Neural cell (in vitro differentiated cells): ENCODE results near the gene HCAR2.

Experiments used
- EZH2 ChIP-seq: fragments of 200-600, 300-800 bp; shearing (Covaris generic), sonication (generic); IDR thresholded peaks from 2 replicates; pipeline ENCODE4 v1.6.1; 2014; ENCODE audit warnings: antibody characterized with exemption, low read length, borderline replicate concordance, mild to moderate bottlenecking; ENCODE audit not compliant: insufficient read depth, poor library complexity, severe bottlenecking
- TAF1 ChIP-seq: IDR thresholded peaks from 2 replicates; pipeline ENCODE4 v1.6.1; 2012; ENCODE audit warnings: low read depth
- TF ChIP-seq, protein P1 (sequence below): IDR thresholded peaks from 2 replicates; pipeline ENCODE4 v1.6.1; 2012; ENCODE audit warnings: borderline replicate concordance
- TF ChIP-seq, protein P2 (sequence below): fragments of 450-650 bp; IDR thresholded peaks from 2 replicates; pipeline ENCODE4 v1.5.1; 2014; ENCODE audit warnings: antibody characterized with exemption, mild to moderate bottlenecking, moderate library complexity; ENCODE audit not compliant: poor library complexity, severe bottlenecking

DNA sequence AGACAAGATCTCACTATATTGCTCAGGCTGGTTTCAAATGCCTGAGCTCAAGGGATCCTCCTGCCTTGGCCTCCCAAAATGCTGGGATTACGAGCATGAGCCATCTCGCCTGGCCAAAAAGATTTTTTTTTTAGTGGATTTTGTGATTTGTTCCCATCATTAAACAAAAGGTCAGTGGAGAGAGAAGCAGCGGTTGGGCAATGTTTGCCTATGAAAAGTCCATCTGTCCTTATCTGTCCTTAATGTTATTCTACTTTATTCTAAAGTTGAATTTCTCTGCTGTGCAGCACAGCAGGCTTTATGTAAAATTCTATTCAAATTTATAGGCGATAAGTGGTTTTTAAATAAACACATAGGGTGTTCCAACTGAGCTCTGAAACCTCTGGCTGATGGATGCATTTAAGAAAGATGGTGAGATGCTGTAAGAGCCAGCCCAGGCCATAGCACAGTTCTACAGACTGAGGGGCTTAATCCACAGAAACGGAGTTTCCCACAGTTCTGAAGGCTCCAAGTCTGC lies 18.8 kb downstream of the HCAR2 start:
- TF ChIP-seq TAF1 (no peak), EZH2 (no peak)
- TF ChIP-seq, protein P1, sequence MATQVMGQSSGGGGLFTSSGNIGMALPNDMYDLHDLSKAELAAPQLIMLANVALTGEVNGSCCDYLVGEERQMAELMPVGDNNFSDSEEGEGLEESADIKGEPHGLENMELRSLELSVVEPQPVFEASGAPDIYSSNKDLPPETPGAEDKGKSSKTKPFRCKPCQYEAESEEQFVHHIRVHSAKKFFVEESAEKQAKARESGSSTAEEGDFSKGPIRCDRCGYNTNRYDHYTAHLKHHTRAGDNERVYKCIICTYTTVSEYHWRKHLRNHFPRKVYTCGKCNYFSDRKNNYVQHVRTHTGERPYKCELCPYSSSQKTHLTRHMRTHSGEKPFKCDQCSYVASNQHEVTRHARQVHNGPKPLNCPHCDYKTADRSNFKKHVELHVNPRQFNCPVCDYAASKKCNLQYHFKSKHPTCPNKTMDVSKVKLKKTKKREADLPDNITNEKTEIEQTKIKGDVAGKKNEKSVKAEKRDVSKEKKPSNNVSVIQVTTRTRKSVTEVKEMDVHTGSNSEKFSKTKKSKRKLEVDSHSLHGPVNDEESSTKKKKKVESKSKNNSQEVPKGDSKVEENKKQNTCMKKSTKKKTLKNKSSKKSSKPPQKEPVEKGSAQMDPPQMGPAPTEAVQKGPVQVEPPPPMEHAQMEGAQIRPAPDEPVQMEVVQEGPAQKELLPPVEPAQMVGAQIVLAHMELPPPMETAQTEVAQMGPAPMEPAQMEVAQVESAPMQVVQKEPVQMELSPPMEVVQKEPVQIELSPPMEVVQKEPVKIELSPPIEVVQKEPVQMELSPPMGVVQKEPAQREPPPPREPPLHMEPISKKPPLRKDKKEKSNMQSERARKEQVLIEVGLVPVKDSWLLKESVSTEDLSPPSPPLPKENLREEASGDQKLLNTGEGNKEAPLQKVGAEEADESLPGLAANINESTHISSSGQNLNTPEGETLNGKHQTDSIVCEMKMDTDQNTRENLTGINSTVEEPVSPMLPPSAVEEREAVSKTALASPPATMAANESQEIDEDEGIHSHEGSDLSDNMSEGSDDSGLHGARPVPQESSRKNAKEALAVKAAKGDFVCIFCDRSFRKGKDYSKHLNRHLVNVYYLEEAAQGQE, result no peak
- TF ChIP-seq, protein P2, sequence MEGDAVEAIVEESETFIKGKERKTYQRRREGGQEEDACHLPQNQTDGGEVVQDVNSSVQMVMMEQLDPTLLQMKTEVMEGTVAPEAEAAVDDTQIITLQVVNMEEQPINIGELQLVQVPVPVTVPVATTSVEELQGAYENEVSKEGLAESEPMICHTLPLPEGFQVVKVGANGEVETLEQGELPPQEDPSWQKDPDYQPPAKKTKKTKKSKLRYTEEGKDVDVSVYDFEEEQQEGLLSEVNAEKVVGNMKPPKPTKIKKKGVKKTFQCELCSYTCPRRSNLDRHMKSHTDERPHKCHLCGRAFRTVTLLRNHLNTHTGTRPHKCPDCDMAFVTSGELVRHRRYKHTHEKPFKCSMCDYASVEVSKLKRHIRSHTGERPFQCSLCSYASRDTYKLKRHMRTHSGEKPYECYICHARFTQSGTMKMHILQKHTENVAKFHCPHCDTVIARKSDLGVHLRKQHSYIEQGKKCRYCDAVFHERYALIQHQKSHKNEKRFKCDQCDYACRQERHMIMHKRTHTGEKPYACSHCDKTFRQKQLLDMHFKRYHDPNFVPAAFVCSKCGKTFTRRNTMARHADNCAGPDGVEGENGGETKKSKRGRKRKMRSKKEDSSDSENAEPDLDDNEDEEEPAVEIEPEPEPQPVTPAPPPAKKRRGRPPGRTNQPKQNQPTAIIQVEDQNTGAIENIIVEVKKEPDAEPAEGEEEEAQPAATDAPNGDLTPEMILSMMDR, result no peak
